GM23338 (cell line): ENCODE results near the gene SH3PXD2B.
"Not testable (repeated sequence)": the region's sequence is repeated elsewhere in the genome, so short reads cannot be mapped to it uniquely, and the experiment has no call there.

ENCODE experiments used
- CREB1 ChIP-seq: fragments of 250-450 bp; sonication (Bioruptor Pico); IDR thresholded peaks from 2 replicates; pipeline ENCODE4 v1.5.0; 2020; ENCODE audit warnings: low read depth, mild to moderate bottlenecking, moderate library complexity
- EZH2 ChIP-seq: fragments of 200-600 bp; sonication (generic); IDR thresholded peaks from one replicate; pipeline ENCODE4 v1.8.0; 2017; ENCODE audit warnings: antibody characterized with exemption, mild to moderate bottlenecking, low read depth; ENCODE audit not compliant: unreplicated experiment
- EZH2phosphoT487 ChIP-seq: fragments of 200-600 bp; sonication (generic); IDR thresholded peaks from one replicate; pipeline ENCODE4 v1.8.1; 2018; ENCODE audit warnings: antibody characterized with exemption; ENCODE audit not compliant: unreplicated experiment
- JUNB ChIP-seq: IDR thresholded peaks from one replicate; pipeline ENCODE4 v1.6.1; 2016; ENCODE audit warnings: antibody characterized with exemption; ENCODE audit not compliant: unreplicated experiment
- POLR2AphosphoS5 ChIP-seq: IDR thresholded peaks from 2 replicates; pipeline ENCODE4 v1.6.1; 2016; ENCODE audit warnings: antibody characterized with exemption, low read depth
- STAT1 ChIP-seq: IDR thresholded peaks from one replicate; pipeline ENCODE4 v1.6.1; 2016; ENCODE audit warnings: antibody characterized with exemption; ENCODE audit not compliant: unreplicated experiment
- ZNF114 ChIP-seq: fragments of 250-450 bp; sonication (Bioruptor Pico); IDR thresholded peaks from 2 replicates; pipeline ENCODE4 v1.5.0; 2020; ENCODE audit warnings: mild to moderate bottlenecking, moderate library complexity
- ZNF331 ChIP-seq: fragments of 250-450 bp; sonication (Bioruptor Pico); IDR thresholded peaks from 2 replicates; pipeline ENCODE4 v1.5.0; 2020; ENCODE audit warnings: low read depth, mild to moderate bottlenecking, moderate library complexity
- TF ChIP-seq, protein P1 (sequence below), 2 experiments: fragments of 200-600 bp in 1 of 2; sonication (generic) in 1 of 2; conservative IDR thresholded peaks; 2 replicates each; pipeline versions ENCODE4 v1.5.1 to v1.6.1; 2016 to 2017; ENCODE audit warnings: antibody characterized with exemption in 2 of 2, low read depth in 2 of 2, mild to moderate bottlenecking in 2 of 2, moderate library complexity in 1 of 2
- TF ChIP-seq, protein P2 (sequence below): IDR thresholded peaks from one replicate; pipeline ENCODE4 v1.6.1; 2018; ENCODE audit warnings: antibody characterized with exemption; ENCODE audit not compliant: unreplicated experiment
- TF ChIP-seq, protein P3 (sequence below): IDR thresholded peaks from 2 replicates; pipeline ENCODE4 v1.6.1; 2016; ENCODE audit warnings: antibody characterized with exemption
- TF ChIP-seq, protein P4 (sequence below): fragments of 250-450 bp; sonication (Bioruptor Pico); IDR thresholded peaks from 2 replicates; pipeline ENCODE4 v1.5.0; 2020; ENCODE audit warnings: mild to moderate bottlenecking, moderate library complexity

DNA sequence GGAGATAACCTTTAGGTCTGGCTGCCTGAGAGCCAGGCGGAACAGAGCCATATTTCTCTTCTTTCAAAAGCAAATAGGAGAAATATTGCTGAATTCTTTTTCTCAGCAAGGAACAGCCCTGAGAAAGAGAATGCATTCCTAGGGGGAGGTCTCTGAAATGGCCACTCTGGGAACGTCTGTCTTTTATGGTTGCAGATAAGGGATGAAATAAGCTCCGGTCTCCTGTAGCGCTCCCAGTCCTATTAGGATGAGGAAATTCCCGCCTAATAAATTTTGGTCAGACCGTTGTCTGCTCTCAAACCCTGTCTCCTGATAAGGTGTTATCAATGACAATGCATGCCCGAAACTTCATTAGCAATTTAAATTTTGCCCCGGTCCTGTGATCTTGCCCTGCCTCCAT, 57.3 kb downstream of the SH3PXD2B start:
- TF ChIP-seq, protein P1, sequence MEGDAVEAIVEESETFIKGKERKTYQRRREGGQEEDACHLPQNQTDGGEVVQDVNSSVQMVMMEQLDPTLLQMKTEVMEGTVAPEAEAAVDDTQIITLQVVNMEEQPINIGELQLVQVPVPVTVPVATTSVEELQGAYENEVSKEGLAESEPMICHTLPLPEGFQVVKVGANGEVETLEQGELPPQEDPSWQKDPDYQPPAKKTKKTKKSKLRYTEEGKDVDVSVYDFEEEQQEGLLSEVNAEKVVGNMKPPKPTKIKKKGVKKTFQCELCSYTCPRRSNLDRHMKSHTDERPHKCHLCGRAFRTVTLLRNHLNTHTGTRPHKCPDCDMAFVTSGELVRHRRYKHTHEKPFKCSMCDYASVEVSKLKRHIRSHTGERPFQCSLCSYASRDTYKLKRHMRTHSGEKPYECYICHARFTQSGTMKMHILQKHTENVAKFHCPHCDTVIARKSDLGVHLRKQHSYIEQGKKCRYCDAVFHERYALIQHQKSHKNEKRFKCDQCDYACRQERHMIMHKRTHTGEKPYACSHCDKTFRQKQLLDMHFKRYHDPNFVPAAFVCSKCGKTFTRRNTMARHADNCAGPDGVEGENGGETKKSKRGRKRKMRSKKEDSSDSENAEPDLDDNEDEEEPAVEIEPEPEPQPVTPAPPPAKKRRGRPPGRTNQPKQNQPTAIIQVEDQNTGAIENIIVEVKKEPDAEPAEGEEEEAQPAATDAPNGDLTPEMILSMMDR (conservative IDR thresholded peaks at IDR 0.05; ENCODE audit: low read depth in 2 of 2), result not testable (repeated sequence)
- TF ChIP-seq POLR2AphosphoS5; CREB1 (CRISPR knock-in tag); EZH2; JUNB; EZH2phosphoT487; ZNF331 (CRISPR knock-in tag); ZNF114 (CRISPR knock-in tag); STAT1: not testable (repeated sequence)
- TF ChIP-seq, protein P2, sequence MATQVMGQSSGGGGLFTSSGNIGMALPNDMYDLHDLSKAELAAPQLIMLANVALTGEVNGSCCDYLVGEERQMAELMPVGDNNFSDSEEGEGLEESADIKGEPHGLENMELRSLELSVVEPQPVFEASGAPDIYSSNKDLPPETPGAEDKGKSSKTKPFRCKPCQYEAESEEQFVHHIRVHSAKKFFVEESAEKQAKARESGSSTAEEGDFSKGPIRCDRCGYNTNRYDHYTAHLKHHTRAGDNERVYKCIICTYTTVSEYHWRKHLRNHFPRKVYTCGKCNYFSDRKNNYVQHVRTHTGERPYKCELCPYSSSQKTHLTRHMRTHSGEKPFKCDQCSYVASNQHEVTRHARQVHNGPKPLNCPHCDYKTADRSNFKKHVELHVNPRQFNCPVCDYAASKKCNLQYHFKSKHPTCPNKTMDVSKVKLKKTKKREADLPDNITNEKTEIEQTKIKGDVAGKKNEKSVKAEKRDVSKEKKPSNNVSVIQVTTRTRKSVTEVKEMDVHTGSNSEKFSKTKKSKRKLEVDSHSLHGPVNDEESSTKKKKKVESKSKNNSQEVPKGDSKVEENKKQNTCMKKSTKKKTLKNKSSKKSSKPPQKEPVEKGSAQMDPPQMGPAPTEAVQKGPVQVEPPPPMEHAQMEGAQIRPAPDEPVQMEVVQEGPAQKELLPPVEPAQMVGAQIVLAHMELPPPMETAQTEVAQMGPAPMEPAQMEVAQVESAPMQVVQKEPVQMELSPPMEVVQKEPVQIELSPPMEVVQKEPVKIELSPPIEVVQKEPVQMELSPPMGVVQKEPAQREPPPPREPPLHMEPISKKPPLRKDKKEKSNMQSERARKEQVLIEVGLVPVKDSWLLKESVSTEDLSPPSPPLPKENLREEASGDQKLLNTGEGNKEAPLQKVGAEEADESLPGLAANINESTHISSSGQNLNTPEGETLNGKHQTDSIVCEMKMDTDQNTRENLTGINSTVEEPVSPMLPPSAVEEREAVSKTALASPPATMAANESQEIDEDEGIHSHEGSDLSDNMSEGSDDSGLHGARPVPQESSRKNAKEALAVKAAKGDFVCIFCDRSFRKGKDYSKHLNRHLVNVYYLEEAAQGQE, result not testable (repeated sequence)
- TF ChIP-seq, protein P3, sequence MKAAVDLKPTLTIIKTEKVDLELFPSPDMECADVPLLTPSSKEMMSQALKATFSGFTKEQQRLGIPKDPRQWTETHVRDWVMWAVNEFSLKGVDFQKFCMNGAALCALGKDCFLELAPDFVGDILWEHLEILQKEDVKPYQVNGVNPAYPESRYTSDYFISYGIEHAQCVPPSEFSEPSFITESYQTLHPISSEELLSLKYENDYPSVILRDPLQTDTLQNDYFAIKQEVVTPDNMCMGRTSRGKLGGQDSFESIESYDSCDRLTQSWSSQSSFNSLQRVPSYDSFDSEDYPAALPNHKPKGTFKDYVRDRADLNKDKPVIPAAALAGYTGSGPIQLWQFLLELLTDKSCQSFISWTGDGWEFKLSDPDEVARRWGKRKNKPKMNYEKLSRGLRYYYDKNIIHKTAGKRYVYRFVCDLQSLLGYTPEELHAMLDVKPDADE, result not testable (repeated sequence)
- TF ChIP-seq, protein P4, sequence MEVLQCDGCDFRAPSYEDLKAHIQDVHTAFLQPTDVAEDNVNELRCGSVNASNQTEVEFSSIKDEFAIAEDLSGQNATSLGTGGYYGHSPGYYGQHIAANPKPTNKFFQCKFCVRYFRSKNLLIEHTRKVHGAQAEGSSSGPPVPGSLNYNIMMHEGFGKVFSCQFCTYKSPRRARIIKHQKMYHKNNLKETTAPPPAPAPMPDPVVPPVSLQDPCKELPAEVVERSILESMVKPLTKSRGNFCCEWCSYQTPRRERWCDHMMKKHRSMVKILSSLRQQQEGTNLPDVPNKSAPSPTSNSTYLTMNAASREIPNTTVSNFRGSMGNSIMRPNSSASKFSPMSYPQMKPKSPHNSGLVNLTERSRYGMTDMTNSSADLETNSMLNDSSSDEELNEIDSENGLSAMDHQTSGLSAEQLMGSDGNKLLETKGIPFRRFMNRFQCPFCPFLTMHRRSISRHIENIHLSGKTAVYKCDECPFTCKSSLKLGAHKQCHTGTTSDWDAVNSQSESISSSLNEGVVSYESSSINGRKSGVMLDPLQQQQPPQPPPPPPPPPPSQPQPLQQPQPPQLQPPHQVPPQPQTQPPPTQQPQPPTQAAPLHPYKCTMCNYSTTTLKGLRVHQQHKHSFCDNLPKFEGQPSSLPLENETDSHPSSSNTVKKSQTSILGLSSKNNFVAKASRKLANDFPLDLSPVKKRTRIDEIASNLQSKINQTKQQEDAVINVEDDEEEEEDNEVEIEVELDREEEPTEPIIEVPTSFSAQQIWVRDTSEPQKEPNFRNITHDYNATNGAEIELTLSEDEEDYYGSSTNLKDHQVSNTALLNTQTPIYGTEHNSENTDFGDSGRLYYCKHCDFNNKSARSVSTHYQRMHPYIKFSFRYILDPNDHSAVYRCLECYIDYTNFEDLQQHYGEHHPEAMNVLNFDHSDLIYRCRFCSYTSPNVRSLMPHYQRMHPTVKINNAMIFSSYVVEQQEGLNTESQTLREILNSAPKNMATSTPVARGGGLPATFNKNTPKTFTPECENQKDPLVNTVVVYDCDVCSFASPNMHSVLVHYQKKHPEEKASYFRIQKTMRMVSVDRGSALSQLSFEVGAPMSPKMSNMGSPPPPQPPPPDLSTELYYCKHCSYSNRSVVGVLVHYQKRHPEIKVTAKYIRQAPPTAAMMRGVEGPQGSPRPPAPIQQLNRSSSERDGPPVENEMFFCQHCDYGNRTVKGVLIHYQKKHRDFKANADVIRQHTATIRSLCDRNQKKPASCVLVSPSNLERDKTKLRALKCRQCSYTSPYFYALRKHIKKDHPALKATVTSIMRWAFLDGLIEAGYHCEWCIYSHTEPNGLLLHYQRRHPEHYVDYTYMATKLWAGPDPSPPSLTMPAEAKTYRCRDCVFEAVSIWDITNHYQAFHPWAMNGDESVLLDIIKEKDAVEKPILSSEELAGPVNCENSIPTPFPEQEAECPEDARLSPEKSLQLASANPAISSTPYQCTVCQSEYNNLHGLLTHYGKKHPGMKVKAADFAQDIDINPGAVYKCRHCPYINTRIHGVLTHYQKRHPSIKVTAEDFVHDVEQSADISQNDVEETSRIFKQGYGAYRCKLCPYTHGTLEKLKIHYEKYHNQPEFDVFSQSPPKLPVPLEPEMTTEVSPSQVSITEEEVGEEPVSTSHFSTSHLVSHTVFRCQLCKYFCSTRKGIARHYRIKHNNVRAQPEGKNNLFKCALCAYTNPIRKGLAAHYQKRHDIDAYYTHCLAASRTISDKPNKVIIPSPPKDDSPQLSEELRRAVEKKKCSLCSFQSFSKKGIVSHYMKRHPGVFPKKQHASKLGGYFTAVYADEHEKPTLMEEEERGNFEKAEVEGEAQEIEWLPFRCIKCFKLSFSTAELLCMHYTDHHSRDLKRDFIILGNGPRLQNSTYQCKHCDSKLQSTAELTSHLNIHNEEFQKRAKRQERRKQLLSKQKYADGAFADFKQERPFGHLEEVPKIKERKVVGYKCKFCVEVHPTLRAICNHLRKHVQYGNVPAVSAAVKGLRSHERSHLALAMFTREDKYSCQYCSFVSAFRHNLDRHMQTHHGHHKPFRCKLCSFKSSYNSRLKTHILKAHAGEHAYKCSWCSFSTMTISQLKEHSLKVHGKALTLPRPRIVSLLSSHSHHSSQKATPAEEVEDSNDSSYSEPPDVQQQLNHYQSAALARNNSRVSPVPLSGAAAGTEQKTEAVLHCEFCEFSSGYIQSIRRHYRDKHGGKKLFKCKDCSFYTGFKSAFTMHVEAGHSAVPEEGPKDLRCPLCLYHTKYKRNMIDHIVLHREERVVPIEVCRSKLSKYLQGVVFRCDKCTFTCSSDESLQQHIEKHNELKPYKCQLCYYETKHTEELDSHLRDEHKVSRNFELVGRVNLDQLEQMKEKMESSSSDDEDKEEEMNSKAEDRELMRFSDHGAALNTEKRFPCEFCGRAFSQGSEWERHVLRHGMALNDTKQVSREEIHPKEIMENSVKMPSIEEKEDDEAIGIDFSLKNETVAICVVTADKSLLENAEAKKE (CRISPR knock-in tag), result not testable (repeated sequence)
